HG03159 (cell line): ENCODE measurements around the gene PEBP1.
"Not testable (repeated sequence)": the region's sequence is repeated elsewhere in the genome, so short reads cannot be mapped to it uniquely, and the experiment has no call there.

Experiments used
- ATAC-seq: cut with Tn5 transposase; IDR thresholded peaks from one replicate; pipeline ENCODE4 v1.9.1; 2021; ENCODE audit warnings: mild to moderate bottlenecking, moderate library complexity; ENCODE audit not compliant: unreplicated experiment

Gene PEBP1

GRCh38 chr12:118129436-118129835 is 6.5 kb upstream of the PEBP1 start:
- ATAC-seq, result not testable (repeated sequence)

DNA sequence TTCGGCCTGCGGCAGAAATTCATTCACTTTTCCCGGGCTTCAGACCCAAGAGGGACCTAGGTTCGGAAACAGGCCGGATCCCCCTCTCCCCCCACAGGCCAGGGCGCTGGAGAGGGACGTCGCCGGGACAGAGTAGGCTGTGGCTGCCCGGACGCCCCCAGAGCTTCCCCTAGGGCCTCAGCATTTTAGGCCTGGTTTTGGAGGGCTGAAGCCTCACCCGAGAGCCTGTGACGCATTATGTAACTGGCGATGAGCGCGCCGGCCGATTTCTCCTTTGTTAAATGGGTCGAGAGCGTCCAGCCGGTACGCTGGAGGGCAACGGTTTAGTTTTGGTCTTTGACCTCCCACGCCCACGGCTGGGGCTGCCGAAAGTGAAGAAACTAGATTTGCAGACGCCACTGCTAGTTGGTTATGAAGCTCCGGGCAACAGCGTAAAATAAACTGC is 657 bp downstream of the PEBP1 start:
- peak; percentile 37 for ATAC-seq

- no peak for ATAC-seq
Measured at GRCh38 chr12:118137148-118137678, 1.3 kb downstream of the PEBP1 start.

- ATAC-seq, result no peak
Measured at GRCh38 chr12:118140825-118141224, 4.9 kb downstream of the PEBP1 start.

- no peak for ATAC-seq
Measured at GRCh38 chr12:118144499-118144898, 8.6 kb downstream of the PEBP1 start.

DNA sequence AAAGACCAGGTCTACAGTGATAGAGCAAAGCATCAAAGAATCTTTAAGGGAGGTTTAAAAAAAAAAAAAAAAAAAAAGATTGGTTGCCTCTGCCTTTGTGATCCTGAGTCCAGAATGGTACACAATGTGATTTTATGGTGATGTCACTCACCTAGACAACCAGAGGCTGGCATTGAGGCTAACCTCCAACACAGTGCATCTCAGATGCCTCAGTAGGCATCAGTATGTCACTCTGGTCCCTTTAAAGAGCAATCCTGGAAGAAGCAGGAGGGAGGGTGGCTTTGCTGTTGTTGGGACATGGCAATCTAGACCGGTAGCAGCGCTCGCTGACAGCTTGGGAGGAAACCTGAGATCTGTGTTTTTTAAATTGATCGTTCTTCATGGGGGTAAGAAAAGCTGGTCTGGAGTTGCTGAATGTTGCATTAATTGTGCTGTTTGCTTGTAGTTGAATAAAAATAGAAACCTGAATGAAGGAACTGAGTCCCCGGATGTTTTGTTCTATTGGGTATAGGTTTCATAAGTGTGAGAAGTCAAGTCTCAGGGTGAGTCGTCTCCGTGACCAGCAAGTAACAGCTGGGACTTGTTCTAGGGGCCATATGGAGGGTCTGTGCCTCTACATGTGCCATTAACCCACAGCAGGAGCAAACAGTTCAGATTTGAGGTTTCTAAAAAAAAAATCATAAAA is 9.3 kb downstream of the PEBP1 start:
- peak; percentile 57 for ATAC-seq

DNA sequence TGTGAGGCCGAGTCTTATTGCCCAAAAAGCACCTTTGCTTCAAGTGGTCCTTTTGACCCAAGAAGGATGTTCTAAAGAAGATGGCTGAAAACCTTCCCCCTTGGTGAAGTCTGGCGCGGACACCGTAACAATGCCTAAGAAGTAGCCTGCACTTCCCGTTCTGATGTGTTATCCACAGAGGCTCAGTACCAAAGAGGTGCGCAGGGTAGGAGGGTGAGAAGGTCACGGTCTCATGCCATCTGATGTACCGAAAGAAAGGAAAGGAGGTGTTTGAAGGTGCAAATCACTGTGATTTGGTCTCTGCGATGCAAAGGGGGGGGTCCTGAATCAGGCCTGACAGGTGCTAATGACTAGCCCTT is 9.9 kb downstream of the PEBP1 start:
- no peak for ATAC-seq

DNA sequence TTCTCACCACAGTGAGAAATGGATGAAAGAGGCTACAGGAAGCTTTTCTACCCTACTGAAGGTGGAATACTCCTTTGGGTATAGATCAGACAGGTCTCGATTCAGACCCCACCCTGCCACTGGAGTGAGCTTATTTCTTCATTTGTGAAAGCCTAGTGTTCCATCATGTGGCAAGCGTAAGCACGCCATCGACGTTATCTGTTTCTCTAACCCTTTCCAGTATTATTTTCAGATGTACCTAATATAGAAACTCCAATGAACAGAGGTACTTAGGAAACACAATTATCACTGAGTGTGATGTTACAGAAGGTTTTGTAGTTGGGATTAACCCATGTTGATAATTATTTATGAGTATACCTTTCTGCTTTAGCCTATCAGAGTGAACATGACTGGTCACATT is 12.4 kb downstream of the PEBP1 start:
- ATAC-seq, result no peak

DNA sequence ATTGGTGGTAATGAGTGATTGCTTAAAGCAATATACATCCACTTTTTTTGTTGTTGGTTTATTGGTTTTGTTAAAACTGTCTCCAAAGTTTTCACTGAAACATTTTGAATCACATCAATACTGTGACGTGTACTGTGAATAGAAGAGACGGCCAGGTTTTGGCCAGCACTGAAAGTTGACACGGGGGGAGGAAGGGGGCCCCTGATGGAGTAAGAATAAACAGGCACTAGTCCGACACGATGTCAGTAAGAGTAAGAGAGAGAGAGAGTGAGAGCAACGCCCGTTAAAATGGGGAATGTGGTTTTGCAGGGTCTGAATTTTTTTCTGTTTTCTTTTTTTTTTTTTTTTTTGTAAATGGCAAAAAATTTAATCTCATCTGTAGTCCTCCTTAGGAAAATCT is 14.7 kb downstream of the PEBP1 start:
- no peak for ATAC-seq

DNA sequence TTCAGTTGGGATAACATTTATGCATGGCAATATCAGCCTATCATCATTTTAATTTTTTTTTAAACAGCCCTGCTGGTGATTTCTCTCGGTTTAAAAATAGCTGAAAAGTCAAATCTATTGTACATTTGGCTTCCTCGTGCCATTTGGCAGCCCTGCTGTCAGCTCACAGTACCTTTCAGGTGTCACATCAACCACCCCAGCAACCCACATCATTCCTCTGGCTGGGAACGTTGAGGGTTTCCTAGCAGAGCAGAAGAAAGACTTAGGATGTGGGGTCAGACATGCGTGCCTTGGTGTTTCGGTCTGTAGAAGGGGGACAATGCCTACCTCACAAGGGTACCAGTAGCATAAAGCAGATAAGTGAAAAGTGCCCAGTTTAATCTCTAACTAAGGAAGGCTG is 15.8 kb downstream of the PEBP1 start:
- ATAC-seq, result no peak

- no peak for ATAC-seq
Measured at GRCh38 chr12:118160536-118160935, 24.6 kb downstream of the PEBP1 start.

GRCh38 chr12:118164798-118165486 is 29.0 kb downstream of the PEBP1 start:
- no peak for ATAC-seq

GRCh38 chr12:118166946-118167345 is 31.0 kb downstream of the PEBP1 start:
- peak; percentile 98 for ATAC-seq

- ATAC-seq, result peak; percentile 93
Measured at GRCh38 chr12:118175823-118176447, 40.0 kb downstream of the PEBP1 start.

DNA sequence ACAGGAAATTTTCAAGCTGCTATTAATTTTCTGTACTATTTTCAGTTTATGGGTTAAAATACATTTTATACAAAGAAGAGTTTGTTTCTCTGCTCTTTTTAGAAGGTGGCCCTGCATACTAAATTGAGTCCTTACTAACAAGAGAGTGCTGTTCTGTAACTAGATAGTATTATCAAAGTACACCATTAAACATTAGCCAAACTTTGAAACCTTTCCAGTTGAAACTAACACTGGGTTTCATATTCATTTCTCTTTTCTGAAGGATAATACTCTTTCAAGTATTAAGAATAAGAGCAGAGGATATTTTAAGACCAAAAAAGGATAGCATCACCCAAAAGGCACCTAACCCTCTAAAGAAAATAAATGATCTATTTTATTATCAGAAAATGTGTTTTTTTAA is 47.2 kb downstream of the PEBP1 start:
- ATAC-seq, result no peak

GRCh38 chr12:118183711-118184110 is 47.8 kb downstream of the PEBP1 start:
- no peak for ATAC-seq

DNA sequence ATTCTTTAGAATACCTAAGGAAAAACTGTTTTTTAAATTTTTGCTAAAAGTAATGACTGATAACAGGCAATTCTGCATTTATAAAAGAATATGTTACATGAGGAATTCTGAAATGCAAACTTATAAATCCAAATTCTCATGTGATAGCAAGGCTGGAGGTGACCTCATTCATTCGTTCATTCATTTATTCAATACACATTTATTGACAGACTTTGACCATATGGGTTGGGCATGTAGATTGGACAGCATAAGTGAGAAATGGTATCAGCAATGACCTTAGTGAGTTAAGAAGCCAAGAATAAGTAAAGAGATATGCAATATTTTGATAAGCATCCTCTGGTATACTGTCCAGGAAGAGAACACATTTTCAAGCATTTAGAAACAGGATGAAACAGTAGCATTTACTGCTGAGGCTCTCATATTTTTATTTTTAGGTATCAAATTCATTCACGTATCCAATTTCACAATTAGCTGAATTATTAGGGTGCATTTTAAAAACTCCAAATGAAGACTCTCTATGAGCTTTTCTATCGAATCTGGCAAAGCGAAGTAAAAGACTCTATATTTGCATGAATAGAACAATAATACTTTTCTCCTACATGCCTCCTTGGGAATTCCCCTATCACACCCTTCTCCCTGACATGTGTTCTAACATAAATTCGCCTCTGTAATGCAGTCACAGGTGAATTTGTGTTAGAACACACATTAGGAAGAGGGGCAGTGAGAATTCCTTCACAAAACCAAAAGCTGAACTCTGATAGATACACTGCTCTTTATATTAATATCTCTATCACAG is 49.9 kb downstream of the PEBP1 start:
- ATAC-seq, result no peak

DNA sequence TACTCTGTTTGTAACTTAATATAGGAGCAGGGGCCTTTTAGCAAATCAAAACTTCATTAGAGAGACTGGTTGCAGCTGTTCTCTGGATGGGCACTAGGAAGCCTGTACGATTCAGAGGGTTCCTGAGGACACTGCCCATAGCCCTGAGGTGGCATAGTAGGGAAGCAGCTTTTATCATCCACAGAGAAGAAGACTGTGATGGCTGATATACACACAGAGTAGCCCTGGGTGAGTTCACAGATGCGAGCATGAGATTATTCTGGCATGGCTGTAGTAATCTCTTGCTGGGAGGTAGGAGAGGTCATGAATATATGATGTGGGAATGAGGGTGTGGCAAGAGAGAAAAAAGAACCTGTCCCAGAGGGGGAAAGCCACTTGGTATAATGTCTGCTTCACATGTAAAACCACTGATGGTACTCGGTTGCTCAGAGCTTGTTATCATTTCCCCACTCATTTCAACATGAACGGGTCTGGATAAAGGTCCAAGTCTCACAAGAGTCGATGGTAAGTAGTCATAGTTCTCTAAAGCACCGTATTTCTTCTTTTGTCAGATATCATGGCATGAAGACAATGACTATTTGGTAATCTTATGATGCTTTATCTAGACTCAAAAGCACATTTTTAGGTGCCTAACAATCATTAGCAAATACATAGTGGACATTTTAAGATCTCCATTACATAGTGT is 52.0 kb downstream of the PEBP1 start:
- ATAC-seq, result no peak

GRCh38 chr12:118188690-118189371 is 52.9 kb downstream of the PEBP1 start:
- no peak for ATAC-seq

GRCh38 chr12:118189741-118190191 is 53.8 kb downstream of the PEBP1 start:
- ATAC-seq, result no peak
